GM20000 (cell line): ENCODE data around the gene PSMC3.

Experiments
- DNase-seq: peaks from one replicate; pipeline ENCODE4 v3.0.0; 2012; ENCODE audit warnings: low spot score
- TF ChIP-seq, protein P1 (sequence below): IDR thresholded peaks from 2 replicates; pipeline ENCODE4 v1.5.1; 2012; ENCODE audit warnings: mild to moderate bottlenecking, control low read depth; ENCODE audit errors: extremely low read depth, missing control alignments

PSMC3 gene

DNA sequence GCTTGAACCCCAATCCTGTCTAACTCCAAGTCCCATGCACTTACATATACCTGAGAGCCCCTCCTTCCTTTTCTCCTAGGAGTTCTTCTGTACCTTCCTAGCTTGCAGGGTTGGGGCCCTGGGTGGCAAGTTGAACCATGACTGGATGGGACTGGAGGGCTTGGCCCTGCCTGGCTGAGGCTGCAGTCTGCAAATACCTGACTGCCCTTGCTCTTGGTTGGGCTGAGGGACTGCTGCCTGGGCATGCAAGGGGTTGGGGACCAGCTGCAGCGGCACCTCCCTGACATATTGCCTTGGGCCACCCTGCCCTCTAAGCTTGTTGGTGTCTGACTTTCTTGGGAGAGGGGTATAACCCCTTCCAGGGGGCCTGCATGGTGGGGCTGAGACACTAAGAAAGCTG is 27.7 kb downstream of the PSMC3 start:
- TF ChIP-seq, protein P1, sequence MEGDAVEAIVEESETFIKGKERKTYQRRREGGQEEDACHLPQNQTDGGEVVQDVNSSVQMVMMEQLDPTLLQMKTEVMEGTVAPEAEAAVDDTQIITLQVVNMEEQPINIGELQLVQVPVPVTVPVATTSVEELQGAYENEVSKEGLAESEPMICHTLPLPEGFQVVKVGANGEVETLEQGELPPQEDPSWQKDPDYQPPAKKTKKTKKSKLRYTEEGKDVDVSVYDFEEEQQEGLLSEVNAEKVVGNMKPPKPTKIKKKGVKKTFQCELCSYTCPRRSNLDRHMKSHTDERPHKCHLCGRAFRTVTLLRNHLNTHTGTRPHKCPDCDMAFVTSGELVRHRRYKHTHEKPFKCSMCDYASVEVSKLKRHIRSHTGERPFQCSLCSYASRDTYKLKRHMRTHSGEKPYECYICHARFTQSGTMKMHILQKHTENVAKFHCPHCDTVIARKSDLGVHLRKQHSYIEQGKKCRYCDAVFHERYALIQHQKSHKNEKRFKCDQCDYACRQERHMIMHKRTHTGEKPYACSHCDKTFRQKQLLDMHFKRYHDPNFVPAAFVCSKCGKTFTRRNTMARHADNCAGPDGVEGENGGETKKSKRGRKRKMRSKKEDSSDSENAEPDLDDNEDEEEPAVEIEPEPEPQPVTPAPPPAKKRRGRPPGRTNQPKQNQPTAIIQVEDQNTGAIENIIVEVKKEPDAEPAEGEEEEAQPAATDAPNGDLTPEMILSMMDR, result no peak
- no peak for DNase-seq

DNA sequence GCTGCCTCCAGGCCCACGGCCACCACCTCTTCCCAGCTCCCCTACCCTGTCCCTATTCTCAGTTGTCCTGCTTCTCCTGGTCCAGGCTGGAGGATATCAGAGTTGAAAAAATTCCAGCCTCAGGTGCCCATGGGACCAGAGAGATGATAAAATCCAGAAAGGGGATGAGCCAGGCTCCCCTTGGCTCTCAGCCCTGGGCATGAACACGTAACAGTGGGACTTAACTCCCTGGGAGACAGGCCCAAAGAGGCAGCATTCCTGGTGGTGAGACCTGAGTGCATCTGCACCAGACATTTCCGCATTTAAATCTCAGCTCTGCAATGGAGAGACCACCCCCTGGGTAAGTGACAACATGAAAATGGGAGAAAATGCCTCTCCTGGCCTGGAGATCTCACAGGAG is 28.2 kb downstream of the PSMC3 start:
- DNase-seq, result no peak
- TF ChIP-seq, protein P1, result no peak

DNA sequence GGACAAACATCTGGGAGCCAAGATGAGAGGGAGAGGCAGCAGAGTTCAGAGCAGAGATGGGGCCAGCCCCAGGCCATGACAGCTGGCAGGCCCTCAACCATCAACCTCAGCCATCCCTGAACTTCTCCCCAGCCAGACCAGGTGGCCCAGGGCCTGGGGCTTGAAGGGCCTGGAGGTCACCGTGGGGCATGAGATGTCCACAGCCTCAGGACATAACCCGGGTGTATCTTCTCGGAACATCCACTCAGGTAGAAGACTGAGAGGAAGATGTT is 30.3 kb downstream of the PSMC3 start:
- TF ChIP-seq, protein P1, result no peak

DNA sequence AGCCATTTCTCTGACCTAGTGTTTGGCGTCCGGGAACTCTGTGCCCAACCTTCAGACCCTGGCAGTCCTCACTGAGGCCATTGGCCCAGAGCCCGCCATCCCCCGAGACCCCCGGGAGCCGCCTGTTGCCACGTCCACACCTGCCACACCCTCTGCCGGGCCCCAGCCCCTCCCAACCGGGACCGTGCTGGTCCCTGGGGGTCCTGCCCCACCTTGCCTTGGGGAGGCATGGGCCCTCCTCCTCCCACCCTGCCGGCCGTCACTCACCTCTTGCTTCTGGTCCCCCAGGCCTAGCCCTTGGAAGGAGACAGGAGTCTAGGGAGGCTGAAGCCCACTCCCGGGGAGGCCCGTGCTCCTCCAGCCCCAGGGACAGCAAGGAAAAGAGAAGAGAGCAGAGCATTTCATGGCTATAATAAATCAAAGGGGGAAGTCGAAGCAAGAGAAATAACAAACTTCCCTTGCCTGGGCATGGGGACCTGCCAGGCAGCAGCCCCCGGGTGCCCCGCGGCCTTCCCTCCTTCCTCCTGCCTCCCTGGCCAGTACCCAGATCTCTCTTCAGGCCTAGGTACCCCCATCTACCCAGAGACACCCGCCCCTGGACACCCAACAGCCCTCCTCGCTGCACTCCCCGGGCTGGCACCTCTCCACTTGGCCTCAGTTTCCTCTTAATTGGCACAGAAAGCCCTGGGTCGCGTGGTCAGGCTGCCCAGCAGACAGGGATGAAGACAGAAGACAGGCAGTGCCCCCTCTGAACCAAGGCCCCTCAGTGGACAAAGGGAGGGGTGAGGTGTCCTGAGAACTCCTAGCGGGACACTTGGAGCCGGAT is 30.8 kb downstream of the PSMC3 start:
- TF ChIP-seq, protein P1, result no peak
- no peak for DNase-seq

More for the DNA sequence above, 30.3 kb downstream of the PSMC3 start:
- no peak for DNase-seq

DNA sequence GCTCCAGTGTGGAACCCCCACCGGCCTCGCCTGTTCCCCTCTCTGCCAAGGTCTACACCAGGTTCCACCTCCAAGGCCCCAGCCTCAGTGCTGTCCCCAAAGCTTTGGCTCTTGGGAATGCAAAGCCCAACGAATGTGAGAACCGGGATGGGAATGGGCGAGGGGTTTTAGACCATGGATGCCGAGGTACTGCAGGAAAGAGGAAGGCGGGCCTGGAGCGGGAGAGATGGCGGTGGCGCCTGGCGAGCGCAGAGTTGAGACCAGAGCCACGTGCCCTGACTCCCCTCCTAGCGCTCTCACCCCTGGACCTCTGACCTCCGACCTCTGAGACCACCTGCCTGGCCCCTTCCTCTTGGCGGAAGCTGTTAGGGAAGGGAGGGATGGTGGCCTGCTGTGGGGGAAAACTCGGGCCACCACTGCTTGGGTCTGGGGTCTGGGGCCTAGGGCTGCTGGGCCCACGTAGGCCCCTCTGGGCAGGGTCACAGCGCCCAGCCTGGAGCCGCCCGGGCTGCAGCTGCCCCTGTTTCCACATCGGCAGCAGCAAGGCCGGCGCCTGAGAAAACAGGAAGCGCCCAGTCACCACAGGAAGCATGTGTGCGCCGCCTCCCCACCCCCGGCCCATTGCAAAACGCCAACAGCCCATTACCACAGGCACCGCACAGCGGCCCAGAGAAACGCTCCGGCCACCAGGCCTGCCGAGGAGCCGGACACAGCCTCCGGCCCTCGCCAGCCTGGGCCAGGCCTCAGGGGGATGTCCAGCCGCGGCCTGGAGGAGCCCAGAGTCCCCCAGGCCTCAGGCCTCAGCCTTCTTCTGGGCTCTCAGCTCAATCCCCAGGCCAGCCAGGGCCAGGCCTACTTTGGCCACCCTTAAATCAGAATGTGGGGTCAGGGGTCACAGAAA is 31.7 kb downstream of the PSMC3 start:
- peak; percentile 88 for DNase-seq

DNA sequence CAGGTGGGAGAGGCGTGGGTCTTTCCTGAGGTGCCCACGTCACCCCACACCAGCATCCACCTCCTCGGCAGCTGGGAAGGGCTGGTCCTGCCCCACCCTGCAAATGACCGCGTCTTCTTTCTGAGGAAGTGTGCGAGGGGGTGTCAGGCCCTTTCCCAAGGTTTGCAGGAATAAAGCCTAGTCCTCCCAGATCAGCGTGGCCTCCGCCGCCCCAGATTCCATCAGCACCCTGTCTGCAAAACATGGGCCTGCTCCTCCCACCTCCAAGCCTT is 32.3 kb downstream of the PSMC3 start:
- TF ChIP-seq, protein P1, result no peak

More for the DNA sequence above, 31.7 kb downstream of the PSMC3 start:
- TF ChIP-seq, protein P1, result no peak

DNA sequence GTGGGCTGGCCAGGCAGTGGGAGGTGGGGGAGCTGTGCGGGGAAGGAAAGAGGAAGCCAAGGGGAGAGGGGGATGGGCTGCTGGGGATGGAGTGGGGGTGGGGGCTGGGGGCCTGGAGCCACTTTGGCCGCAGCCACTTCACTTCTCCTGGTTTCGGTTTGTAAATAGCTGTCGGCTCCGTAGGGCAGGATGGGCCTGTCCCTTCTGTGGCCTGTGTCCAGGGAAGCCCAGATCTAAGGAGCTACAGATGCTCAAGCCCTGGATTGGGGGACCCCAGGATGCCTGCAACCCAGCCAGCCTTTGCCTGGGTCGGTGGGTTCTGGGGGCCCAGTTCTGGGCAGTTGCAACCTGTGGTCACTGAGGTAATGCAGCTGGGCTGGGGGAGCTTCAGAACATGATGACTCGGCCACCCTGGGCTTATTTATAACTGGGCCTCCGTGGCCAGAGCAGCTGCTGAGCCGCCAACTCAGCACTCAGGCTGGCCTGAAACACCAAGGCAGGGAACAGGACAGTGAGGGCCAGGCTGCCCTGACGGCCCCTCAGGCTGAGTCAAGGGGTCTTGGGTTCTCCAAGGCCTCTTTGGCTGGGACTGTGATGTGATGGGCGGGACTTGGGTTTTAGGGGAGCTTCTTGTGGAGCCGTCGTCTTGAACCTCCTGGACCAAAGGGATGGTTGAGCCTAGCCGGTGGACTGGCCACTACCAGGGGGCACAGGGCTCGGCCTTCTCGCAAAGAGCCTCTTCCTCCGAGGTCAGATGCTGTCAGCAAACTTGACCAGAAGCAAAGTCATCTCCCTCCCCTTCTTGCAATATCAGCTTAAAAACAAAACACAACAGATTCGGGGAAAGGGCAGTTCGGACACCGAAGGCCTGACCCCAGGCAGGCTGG is 32.8 kb downstream of the PSMC3 start:
- no peak for DNase-seq
- TF ChIP-seq, protein P1, result no peak

More for the DNA sequence above, 32.3 kb downstream of the PSMC3 start:
- no peak for DNase-seq
